Epidermal melanocyte (primary cell): ENCODE results near the gene EPN3.

ENCODE experiments used
- DNase-seq: peaks from one replicate; pipeline ENCODE4 v3.0.0; 2011; ENCODE audit warnings: low spot score; ENCODE audit not compliant: insufficient read length

Gene EPN3

GRCh38 chr17:50534222-50534978 is 1.9 kb downstream of the EPN3 start:
- no peak for DNase-seq

GRCh38 chr17:50534979-50535326 is 2.4 kb downstream of the EPN3 start:
- no peak for DNase-seq

- no peak for DNase-seq
Measured at GRCh38 chr17:50535407-50535806, 2.9 kb downstream of the EPN3 start.

GRCh38 chr17:50536683-50537646 is 4.4 kb downstream of the EPN3 start:
- DNase-seq: no peak

GRCh38 chr17:50537721-50538548 is 5.4 kb downstream of the EPN3 start:
- DNase-seq: no peak

- no peak for DNase-seq
Measured at GRCh38 chr17:50538549-50539410, 6.2 kb downstream of the EPN3 start.

GRCh38 chr17:50539762-50540559 is 7.4 kb downstream of the EPN3 start:
- no peak for DNase-seq

- DNase-seq: no peak
Measured at GRCh38 chr17:50540560-50541401, 8.2 kb downstream of the EPN3 start.

GRCh38 chr17:50541402-50541715 is 8.8 kb downstream of the EPN3 start:
- no peak for DNase-seq

- peak; percentile 96 for DNase-seq
Measured at GRCh38 chr17:50541716-50542688, 9.5 kb downstream of the EPN3 start.

- no peak for DNase-seq
Measured at GRCh38 chr17:50542795-50543774, 10.6 kb downstream of the EPN3 start.

GRCh38 chr17:50544516-50544915 is 12.0 kb downstream of the EPN3 start:
- DNase-seq: no peak

- no peak for DNase-seq
Measured at GRCh38 chr17:50545311-50545710, 12.8 kb downstream of the EPN3 start.

- no peak for DNase-seq
Measured at GRCh38 chr17:50546701-50547034, 14.1 kb downstream of the EPN3 start.

GRCh38 chr17:50547035-50547735 is 14.7 kb downstream of the EPN3 start, which contains the start of gene SPATA20:
Gene SPATA20, plus strand, starts transcription at chr17:50547174. Its CDS starts 35 bp downstream, at chr17:50547209.
- peak; percentile 84 for DNase-seq

GRCh38 chr17:50547736-50548083 is 15.2 kb downstream of the EPN3 start:
- no peak for DNase-seq
